ENCODE data around the gene CAMTA1. TPM values are rescaled to one million over a fixed set of nuclear protein-coding genes. Genes with fewer than 3 reads are reported as not detected.

Gene CAMTA1
- total RNA-seq, 1 donor from 2014 or later = 63.8 TPM

DNA sequence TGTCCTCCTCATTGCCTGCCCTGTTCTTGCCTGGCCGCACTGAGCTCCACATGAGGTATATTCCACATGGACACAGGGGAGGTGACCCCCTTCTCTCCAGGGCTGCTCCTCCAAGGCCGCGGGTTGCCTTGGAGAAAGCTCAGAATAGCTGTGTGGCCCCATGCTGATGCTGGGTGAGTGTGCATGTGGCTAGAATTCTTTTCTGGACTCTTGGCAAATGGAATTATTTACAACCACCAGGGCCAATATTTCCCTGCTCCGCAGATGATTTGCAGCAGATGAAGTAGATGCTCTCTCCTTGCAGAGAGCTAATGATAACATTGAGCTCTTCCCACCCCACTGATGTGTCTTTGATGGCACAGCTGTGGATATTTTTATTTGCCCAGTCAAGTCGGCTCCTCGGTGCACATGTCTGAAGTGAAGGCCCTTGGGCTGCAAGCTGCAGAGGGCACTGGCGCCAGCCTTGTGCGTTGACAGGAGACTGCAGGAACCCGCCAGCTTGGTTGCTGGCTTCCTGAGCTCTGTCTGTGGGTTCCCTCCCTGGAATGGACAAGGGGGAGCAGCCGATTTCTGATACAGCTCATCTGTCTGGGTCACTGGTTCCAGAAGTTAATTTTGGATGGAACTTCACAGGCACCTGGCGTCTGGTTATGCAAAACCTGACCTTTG lies 581.2 kb downstream of the CAMTA1 start:
- no peak for DNase-seq (ENCODE audit: low spot score)
- no peaks in the 10 kb centered on the region for H3K36me3 Mint-ChIP-seq (ENCODE audit: low read depth)
- H3K27ac Mint-ChIP-seq (ENCODE audit: unreplicated experiment) = peak overlapping the region; percentile 18

DNA sequence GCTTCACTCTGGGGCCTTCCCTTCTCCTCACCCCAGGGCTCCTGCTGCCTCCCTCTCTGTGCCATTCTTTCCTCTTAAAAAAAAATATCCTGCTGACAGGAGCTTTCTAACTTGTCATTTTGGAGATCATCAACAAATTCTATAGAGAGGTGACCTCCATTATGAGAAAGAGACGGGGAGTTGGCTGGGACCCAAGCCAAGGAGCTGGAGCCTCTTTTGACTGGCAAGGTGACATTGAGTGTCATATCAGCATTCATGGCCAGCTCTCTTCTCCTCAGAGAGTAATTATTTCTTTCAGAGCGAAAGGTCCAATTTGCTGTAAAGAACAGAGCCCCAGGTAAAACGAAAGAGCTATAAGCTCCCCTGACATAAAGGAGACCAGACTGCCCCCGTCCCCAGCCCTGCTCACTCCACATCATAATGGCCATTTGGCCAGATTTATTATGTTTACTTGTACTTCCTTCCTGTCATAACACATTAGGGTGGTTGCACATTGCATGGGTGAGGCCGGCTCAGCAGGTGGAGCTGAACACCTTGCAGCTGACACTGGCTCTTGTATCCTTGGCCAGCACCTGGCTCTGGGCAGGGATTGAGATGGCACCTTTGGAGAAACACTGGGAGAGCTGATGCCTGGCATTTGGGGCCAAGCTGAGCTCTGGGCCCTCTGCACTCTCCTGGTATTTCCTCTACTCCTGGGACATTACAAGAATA lies 581.9 kb downstream of the CAMTA1 start:
- DNase-seq (ENCODE audit: low spot score) = peak; percentile 24
- Mint-ChIP-seq H3K36me3 (ENCODE audit: low read depth) (no peaks in the 10 kb centered on the region), H3K27me3 (ENCODE audit: low read depth) (no peaks in the 10 kb centered on the region), H3K9me3 (ENCODE audit: low read depth) (no peaks in the 10 kb centered on the region), H3K27ac (ENCODE audit: unreplicated experiment) (no peak overlapping the region), H3K4me1 (ENCODE audit: low read depth) (no peaks in the 10 kb centered on the region), H3K4me3 (ENCODE audit: unreplicated experiment) (no peak overlapping the region)
- TF ChIP-seq, protein P1, sequence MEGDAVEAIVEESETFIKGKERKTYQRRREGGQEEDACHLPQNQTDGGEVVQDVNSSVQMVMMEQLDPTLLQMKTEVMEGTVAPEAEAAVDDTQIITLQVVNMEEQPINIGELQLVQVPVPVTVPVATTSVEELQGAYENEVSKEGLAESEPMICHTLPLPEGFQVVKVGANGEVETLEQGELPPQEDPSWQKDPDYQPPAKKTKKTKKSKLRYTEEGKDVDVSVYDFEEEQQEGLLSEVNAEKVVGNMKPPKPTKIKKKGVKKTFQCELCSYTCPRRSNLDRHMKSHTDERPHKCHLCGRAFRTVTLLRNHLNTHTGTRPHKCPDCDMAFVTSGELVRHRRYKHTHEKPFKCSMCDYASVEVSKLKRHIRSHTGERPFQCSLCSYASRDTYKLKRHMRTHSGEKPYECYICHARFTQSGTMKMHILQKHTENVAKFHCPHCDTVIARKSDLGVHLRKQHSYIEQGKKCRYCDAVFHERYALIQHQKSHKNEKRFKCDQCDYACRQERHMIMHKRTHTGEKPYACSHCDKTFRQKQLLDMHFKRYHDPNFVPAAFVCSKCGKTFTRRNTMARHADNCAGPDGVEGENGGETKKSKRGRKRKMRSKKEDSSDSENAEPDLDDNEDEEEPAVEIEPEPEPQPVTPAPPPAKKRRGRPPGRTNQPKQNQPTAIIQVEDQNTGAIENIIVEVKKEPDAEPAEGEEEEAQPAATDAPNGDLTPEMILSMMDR (IDR thresholded peaks at IDR 0.05) = no peak

More for the DNA sequence above, 581.2 kb downstream of the CAMTA1 start:
- no peak overlapping the region for H3K4me3 Mint-ChIP-seq (ENCODE audit: unreplicated experiment)
- no peaks in the 10 kb centered on the region for H3K27me3 Mint-ChIP-seq (ENCODE audit: low read depth)
- H3K4me1 Mint-ChIP-seq (ENCODE audit: low read depth) = no peaks in the 10 kb centered on the region
- H3K9me3 Mint-ChIP-seq (ENCODE audit: low read depth) = no peaks in the 10 kb centered on the region
- TF ChIP-seq, protein P1 (IDR thresholded peaks at IDR 0.05) = no peak

DNA sequence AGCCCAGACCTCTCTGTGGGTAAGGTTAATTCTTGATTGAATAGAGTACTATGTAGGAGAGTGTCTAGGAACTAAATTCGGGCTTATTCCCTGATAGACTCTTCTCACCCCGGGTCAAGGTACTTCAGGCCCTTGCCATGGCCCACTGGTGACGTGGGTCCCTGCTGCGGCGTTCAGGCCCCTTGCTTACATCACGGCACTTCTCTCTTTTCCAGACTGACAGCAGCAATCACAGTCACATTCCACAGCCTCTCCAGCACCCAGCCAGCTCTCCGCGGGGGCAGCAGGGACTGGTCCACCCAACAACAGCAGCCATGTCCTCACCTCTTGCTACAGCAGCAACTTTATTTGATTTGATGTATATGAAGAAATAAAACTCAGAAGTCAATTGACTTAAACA lies 584.6 kb downstream of the CAMTA1 start:
- H3K27ac Mint-ChIP-seq (ENCODE audit: unreplicated experiment) = no peak overlapping the region
- DNase-seq (ENCODE audit: low spot score) = peak; percentile 50
- H3K4me3 Mint-ChIP-seq (ENCODE audit: unreplicated experiment) = no peak overlapping the region
- TF ChIP-seq, protein P1 (IDR thresholded peaks at IDR 0.05) = no peak
- peaks cover 8% of the 10 kb centered on the region for H3K4me1 Mint-ChIP-seq (ENCODE audit: low read depth)
- no peaks in the 10 kb centered on the region for H3K9me3 Mint-ChIP-seq (ENCODE audit: low read depth)
- H3K27me3 Mint-ChIP-seq (ENCODE audit: low read depth) = no peaks in the 10 kb centered on the region
- H3K36me3 Mint-ChIP-seq (ENCODE audit: low read depth) = no peaks in the 10 kb centered on the region

DNA sequence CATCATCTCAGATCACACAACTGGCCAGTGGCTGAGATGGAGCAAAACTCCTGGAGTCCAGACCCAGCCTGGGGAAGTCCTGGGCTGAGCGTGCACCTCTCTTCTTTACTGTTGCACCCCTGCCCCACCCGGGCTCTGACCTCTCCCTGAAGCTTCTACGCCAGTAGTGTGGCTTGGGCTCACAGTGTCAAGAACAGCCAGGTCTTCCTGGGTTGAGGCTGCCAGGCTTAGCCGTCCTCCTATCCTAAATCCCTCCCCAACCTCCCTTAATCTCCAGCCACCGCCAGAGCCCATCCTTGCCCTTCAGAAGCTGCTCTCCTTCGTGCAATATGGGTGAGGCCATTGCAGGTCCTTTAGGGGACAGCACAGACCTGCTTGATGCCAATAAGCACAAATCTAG lies 586.7 kb downstream of the CAMTA1 start:
- Mint-ChIP-seq H3K27ac (ENCODE audit: unreplicated experiment) (no peak overlapping the region), H3K27me3 (ENCODE audit: low read depth) (no peaks in the 10 kb centered on the region), H3K36me3 (ENCODE audit: low read depth) (no peaks in the 10 kb centered on the region), H3K4me1 (ENCODE audit: low read depth) (peaks cover 8% of the 10 kb centered on the region), H3K4me3 (ENCODE audit: unreplicated experiment) (no peak overlapping the region), H3K9me3 (ENCODE audit: low read depth) (no peaks in the 10 kb centered on the region)
- TF ChIP-seq, protein P1 (IDR thresholded peaks at IDR 0.05) = no peak
- DNase-seq (ENCODE audit: low spot score) = peak; percentile 57

DNA sequence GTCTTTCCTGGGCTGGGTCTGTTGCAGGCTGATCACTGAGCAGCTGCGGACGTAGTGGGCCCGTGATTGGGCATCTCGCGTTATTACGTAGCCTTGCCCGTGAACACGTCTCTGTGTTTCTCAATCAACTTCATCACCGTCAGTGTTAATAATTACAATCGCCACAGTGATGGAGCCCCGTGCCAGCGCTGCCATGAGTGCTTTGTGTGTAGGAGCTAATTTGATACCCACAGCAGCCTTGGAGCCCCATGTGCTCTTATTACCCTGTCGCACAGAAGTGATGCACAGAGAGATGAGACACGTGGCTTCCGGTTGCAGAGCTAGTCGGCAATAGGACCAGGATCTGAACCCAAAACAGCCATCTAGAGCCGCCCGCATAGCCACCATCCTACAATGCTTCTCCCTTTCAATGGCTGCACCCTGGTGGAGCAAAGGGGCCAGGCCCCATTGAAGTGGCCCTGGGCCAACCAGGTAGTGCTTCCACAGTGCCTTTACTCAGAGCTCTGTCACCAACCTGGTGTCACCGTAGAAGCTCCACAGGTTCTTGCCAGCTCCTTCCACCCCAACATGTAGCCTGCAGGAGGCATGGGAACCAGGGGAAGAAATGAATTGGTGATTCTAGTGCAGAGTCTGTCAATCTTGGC lies 587.3 kb downstream of the CAMTA1 start:
- H3K4me3 Mint-ChIP-seq (ENCODE audit: unreplicated experiment) = no peak overlapping the region
- no peaks in the 10 kb centered on the region for H3K36me3 Mint-ChIP-seq (ENCODE audit: low read depth)
- DNase-seq (ENCODE audit: low spot score) = peak; percentile 53
- no peaks in the 10 kb centered on the region for H3K27me3 Mint-ChIP-seq (ENCODE audit: low read depth)
- H3K27ac Mint-ChIP-seq (ENCODE audit: unreplicated experiment) = no peak overlapping the region
- H3K9me3 Mint-ChIP-seq (ENCODE audit: low read depth) = no peaks in the 10 kb centered on the region
- TF ChIP-seq, protein P1 (IDR thresholded peaks at IDR 0.05) = no peak
- peaks cover 8% of the 10 kb centered on the region for H3K4me1 Mint-ChIP-seq (ENCODE audit: low read depth)
